IPS-NIHi7 (cell line): ENCODE results near the gene GRID2.
"Not testable (repeated sequence)": the region's sequence is repeated elsewhere in the genome, so short reads cannot be mapped to it uniquely, and the experiment has no call there.

ENCODE experiments used
- DNase-seq: peaks from one replicate; pipeline ENCODE4 v3.0.0; 2012; ENCODE audit warnings: mixed read lengths; ENCODE audit errors: extremely low spot score

GRID2 gene

GRCh38 chr4:92438722-92439121 is 135.0 kb downstream of the GRID2 start:
- not testable (repeated sequence) for DNase-seq

DNA sequence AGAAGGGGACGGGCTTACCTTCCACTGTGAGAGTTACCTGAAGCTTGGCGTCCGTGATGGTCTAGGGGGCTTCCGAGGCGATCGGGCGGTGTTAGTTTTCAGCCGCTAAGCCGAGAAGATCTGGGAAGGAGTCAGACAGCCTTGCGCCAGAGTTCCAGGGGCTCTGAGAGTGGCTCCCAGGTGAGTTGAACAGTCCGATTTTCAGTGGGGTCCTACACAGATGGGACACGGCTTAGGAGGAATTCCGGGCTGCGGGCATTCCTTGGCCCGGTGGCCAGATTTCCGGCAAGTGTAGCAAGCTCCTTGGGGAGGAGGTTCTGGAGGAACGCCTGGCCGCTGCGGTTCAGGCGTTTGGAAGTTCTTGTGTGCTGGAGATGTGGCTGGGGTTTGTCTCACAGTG is 138.4 kb downstream of the GRID2 start:
- DNase-seq, result not testable (repeated sequence)

- DNase-seq, result not testable (repeated sequence)
These were observed 140.5 kb downstream of the GRID2 start for GRCh38 chr4:92444143-92444843.

DNA sequence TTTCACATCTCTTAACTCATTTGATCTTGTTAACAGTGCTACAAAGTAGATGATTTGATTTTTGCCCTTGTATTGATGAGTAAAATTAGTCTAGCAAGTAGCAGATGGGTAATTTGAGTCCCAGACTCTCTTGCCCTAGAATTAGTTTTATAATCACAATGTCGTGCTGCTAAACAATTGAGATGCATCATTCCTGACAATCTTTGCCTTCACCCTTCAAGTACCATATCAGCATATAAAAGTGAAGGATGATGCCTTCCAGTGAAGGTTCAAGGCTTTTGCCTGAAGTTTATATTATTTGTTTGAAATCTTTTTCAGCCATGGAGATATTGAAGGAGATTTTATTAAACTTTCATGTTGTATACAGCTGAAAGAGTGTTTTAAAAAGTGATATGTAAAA is 141.4 kb downstream of the GRID2 start:
- no peak for DNase-seq

DNA sequence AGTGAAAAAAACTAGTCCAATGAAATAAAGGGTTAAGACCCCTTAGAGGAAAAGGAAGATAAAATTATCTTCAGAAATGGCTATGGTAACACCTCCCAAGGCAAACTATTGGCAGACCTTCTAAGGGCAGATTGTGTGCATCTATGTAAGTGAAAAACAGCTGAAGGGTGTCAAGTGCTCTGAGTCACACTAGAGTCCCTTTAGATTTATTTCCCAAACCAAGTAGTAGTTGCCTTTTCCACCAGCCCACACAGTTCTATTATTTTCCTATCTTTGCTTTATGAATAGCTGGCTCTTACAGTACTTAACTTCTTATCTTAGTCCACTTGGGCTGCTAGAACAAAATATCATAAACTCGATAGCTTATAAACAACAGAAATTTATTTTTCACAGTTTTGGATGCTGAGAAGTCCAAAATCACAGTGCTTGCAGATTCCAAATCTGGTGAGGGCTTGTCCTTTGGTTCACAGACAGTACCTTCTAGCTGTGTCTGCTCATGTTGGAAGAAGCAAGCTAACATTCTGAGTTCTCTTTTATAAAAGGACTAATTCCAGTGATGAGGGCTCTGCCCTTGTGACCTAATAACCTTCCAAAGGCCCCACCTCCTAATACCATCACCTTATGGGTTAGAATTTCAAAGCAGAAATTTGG is 143.6 kb downstream of the GRID2 start:
- no peak for DNase-seq

- not testable (repeated sequence) for DNase-seq
These were observed 144.4 kb downstream of the GRID2 start for GRCh38 chr4:92448176-92448575.

GRCh38 chr4:92450694-92451093 is 146.9 kb downstream of the GRID2 start:
- DNase-seq, result no peak

DNA sequence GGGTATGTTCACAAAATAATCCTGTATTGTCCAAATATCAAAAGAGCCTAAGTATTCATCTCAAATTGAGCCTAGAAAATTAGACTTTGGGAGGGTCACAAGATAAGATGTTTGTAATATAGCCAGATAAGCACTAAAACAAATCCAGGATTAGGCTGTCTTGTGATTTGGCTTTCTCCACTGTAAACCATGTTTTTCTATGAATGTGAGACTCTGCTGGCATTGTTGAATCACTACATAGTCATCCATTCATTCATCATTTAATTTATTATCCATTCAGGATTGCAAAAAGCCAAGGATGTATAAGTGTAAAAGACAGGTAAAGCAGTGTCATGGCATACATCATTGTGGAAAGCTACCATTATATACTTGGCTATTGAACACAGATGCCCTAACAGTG is 148.0 kb downstream of the GRID2 start:
- DNase-seq, result no peak

GRCh38 chr4:92452383-92452782 is 148.6 kb downstream of the GRID2 start:
- DNase-seq, result not testable (repeated sequence)

- no peak for DNase-seq
These were observed 151.6 kb downstream of the GRID2 start for GRCh38 chr4:92455329-92455839.

- DNase-seq, result no peak
These were observed 152.2 kb downstream of the GRID2 start for GRCh38 chr4:92455951-92456350.

GRCh38 chr4:92461732-92462131 is 158.0 kb downstream of the GRID2 start:
- no peak for DNase-seq

DNA sequence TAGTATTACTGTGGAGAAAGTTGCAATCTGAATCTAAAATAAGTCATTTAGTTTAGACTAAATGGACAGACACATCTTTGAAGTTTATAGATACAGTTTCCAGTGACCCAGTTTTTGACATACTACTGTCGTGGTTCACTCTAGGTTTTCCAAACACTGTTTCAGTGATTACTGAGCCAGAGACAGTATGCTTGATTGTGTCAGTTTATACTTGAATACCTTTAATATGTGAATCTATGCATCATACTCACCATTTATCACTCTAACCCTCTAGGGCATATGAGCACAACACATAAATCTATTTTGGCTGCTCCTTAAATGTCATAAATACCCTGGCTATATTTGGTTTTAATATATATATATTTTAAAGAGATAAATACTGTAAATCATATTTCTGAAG is 173.5 kb downstream of the GRID2 start:
- DNase-seq, result no peak

DNA sequence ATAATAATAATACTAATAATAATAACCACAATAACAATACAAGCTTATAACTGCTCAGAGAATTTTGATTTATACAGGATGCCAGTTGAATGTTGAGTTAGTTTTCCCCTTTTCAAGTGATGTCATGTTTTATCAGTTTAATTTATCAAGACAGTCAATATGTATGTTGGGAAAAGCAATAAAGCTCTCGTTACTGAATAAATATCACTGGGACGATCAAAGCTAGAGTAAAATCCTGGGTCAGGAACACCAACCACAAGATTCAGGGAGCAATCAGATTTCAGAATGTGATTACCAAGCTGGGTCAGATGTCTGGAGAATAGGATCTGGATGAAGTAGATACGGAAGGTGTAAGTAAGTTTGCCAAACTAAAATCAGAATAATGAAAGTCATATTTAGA is 179.6 kb downstream of the GRID2 start:
- no peak for DNase-seq

DNA sequence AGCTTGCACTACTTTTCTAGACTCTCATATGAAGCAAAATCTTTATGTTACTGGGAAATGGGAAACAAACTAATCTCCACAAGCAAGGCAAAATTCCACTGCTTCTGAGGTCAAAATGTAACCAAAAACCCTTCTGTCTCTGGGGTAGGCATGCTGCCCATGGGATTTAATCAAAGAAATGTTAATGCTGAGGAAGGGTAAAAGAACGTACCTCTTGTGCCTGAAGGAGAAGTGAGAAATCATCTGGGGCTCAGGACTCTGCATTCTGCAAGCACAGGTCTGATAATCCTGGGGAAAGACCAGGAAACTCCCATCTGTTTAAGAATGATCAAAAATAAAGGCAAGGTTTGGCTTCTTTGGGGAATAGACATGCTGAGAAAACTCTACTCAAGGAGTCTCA is 184.7 kb downstream of the GRID2 start:
- DNase-seq, result no peak

DNA sequence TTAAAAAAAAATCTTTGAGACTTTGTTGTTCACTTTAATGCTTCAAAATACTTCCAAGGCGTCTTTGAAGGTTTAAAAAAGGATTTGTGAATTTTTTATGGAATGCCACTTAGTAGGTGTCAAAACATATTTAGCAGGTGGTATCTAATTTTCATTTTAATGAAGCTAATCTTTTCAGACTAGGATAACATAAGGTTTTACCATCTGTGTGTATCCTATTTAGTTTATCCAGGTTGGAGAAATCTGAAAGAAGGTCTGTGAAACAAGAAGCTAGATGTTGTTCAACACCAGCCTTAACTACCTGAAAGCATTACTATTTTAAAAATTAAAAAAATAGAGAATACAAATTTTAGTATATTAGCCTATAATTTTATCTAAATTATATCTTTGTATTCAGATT is 193.4 kb downstream of the GRID2 start:
- no peak for DNase-seq

DNA sequence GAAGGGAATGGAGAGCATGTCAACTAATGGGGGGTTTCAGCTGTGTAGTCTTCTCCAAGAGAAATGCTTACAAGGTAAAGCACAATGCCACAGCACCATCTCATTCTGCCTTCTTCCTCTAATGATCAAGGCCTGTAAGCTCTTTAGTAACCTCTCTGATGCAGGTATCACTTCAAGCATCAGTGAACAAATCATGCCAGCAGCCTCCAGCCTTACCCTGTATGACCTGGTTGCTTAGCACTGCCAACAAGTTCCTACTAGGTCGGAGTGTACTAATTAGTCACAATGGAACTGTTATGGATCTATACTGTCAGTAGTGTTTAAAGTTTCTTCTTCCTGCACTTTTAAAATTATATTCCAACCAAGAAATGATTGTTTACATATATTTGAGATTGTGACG is 197.7 kb downstream of the GRID2 start:
- DNase-seq, result no peak

GRCh38 chr4:92506933-92507332 is 203.2 kb downstream of the GRID2 start:
- no peak for DNase-seq

DNA sequence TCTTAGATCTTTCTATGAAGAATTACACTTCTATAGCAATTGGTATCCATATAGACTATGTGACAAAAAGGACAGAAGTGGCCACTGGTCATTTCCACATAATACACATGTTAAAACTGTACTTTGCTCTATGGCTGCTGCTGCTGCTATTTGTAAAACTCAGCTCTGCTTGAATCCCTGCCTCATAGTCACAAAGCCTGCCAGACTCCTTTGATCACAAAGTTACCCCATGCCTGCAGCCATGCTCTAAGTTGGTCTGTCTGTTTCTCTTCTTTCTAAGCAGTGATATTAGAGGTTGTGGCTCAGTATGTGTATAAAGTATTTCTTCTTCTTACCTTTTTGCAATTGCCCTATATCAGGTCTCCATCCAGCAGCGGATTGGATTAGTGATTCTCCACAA is 210.9 kb downstream of the GRID2 start:
- no peak for DNase-seq

GRCh38 chr4:92516450-92516849 is 212.7 kb downstream of the GRID2 start:
- no peak for DNase-seq

DNA sequence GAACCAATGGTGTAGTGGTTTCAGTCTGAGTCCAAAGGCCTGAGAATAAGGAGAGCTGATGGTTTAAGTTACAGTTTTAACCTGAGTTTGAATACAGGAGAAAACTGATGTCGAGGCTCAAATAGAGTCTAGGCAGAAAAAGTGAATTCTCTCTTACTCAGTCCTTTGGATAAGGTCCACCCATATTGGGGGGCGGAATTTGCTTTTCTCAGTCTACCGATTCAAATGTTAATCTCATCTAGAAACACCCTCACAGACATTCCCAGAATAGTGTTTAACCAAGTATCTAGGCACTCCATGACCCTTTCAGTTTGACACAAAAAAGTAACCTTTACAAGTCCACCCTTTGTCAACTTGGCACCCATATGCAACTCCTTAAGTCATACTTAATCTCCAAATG is 216.0 kb downstream of the GRID2 start:
- DNase-seq, result no peak

GRCh38 chr4:92520563-92520962 is 216.8 kb downstream of the GRID2 start:
- DNase-seq, result peak; percentile 38

DNA sequence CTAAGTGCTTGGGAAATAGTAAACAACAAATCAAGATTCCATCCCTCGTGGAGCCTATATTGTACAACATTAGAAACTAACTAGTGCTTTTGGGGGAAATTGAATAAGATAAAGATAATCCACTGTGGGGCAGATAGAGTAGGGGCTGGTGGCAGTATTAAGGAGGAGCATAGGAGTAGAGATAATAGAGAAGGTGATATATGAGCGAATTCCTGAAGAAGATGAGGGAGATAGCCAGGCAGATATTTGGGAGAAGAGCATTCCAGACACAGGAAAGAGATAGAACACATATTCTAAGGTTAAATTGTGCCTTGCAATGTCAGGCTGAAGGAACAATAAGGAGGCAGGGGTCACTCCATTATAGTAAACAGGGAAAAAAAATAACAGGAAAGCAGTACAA is 218.2 kb downstream of the GRID2 start:
- DNase-seq, result no peak
